Middle frontal gyrus (tissue), 1 donor: ENCODE results near the gene CLTCL1.
"Not testable (repeated sequence)": the region's sequence is repeated elsewhere in the genome, so short reads cannot be mapped to it uniquely, and the experiment has no call there.

ENCODE experiments used
- DNase-seq: peaks from one replicate; pipeline ENCODE4 v3.0.0-alpha.2; 2015; ENCODE audit warnings: low spot score; ENCODE audit errors: extremely low spot score

The CLTCL1 gene

DNA sequence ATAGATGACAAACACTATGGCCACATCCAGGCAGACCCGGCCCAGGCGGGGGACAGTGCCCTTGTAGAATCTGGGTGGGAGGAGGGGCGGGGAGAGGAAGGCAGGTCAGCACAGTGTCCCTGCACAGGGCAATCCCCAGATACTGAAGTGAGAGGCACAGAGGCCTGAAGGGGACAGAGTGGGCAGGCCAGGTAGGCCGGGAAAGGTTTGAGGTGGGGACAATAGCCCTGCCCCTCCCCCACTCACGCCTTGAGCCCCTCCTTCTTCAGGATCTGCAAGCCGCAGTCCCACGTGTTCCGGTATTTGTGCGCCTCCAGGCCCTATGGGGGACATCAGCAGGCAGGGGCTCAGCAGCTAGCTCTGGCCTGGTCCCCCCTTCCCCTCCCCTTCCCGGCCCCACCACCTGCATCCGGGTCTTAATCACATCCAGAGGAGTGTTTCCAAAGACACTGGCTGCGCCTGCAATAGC lies 115.3 kb downstream of the CLTCL1 start:
- no peak for DNase-seq

DNA sequence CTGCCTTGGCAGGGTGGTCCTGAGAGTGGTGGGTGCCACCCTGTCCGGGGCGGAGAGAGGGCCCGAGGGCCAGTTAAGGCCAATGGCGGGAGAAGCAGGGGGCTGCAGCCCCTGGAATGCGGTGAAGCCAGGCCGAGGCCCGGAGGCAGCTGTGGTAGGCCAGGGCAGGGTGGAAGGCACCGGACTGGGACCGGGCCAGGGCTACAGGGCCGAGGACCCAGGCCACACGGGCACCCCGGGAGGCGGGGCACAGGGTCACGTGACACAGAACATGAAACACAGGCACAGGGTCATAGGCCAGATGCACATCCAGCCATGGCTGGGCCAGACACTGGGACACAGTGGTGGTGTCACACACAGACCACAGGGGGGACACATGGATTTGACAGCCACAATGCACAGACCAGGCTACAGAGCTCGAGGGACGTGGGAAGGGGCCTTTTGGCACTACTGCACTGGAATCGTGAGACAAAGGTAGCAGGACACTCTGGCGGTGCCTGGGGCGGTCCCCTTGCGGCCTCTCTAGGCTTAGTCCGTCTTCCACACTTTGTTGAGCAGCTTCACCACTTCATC lies 115.8 kb downstream of the CLTCL1 start:
- no peak for DNase-seq

DNA sequence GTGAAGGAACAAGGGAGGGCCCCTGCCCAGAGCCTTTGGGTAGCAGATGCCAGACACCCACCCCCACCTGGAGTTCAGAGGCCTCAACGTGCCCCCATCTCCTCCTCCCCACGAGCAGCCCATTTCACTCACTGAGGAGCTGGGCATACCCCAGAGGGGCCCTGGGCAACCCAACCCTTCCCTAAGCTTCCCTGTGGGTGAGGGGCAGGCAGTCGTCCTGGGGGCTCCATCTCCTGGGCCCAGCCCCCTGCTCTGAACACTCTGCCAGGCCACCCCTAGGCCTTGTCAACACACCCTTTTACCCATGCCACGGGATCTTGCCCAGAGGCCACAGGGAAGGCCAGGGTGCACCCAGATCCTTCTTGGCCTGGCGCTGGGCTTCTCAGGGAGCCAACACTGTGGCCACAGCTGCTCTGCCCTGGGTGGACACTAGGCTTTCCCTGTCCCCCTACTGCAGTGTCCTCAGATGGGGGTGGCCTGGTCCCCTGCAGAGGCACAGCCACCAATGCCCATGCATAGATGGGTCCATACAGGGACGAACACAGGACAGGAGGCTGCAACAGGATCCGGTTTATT lies 116.4 kb downstream of the CLTCL1 start:
- DNase-seq: no peak

DNA sequence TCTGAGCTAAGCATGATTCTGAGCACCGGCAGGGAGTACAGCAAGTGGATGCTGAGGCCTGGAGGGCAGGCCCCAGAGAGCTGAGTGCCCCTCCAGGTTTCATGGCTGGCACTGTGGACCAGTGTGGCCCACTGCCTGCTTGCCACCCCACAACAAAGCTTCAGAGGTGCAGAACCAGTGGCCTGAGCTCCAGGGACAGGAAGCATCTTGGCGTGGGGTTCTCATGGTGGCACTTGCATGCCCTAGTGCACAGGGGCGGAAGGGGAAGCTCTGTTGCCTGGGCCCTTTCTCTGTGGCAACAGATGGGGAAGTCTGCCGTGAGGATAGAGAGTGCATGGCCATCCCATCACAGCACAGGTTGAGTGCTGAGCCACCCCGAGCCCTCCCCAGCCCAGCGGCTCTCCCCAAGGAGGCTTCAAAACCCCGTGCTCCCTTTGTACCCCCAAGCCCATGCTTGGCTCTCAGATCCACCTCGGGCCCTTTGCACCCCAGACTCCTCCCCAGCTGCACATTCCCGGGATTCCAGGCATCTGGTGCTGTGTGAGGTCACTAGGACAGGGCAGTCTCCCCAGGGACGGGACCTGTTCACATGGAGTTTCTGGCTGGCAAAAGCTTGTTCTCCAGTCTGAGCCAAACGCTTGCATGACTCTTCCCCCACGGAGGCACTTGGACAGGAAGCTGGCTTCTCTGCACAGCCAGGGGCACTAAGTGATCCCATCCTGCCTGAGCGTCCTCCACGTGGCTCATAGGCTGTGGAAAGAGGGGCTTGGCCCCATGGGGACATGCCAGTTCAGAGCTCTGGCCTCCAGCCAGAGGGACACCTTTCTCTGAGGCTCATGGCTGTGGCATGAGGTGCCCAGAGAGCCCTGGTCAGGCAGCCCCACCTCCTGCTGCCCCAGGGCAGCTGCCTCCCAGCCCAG lies 117.2 kb downstream of the CLTCL1 start:
- no peak for DNase-seq

DNA sequence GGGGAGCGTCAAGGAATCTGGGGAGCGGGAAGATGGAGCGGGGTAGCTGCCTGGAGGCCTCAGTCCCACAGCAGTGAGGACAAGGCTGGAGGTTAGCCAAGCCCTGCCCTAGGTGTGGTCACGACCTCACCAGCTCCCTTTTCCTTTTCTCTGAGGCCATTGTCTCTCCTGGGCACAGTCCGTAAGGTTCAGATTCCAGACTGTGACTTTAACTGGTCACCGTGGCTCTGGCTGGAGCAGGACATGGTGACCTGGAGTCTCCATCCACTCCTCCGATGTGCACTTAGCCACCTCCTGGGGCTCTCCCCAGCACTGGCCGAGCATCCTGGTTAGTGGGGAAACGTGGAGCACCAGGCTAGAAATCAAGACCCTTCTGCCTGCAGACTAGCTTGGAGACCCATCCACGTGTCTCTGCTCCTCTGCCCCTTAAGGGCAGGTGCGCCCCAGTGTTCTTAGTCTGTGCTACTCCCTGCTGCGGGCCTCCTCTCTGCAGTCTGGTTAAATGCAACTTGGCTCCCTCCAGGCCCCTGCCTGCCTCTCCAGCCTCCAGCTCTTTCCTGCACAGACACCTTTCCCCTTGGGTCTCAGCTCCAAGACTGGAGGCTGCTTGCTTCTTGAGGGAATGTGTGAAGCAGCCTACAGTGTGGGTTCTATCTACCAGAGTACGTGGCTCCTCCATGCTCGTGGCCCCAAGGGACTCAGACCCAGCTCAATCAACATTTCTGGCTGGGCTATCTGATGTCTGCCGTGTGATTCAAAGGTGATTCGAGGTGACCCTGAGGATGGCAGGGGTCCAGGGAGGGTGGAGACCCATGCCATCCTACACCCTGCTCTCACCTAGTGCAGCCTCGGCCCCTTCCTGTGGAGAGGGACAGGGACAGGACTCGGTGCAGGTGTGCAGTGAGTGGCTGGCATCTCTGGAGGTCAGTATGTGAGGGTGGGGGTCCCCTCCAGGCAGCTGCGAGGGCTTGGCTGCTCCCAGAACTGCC lies 118.2 kb downstream of the CLTCL1 start:
- DNase-seq: no peak

DNA sequence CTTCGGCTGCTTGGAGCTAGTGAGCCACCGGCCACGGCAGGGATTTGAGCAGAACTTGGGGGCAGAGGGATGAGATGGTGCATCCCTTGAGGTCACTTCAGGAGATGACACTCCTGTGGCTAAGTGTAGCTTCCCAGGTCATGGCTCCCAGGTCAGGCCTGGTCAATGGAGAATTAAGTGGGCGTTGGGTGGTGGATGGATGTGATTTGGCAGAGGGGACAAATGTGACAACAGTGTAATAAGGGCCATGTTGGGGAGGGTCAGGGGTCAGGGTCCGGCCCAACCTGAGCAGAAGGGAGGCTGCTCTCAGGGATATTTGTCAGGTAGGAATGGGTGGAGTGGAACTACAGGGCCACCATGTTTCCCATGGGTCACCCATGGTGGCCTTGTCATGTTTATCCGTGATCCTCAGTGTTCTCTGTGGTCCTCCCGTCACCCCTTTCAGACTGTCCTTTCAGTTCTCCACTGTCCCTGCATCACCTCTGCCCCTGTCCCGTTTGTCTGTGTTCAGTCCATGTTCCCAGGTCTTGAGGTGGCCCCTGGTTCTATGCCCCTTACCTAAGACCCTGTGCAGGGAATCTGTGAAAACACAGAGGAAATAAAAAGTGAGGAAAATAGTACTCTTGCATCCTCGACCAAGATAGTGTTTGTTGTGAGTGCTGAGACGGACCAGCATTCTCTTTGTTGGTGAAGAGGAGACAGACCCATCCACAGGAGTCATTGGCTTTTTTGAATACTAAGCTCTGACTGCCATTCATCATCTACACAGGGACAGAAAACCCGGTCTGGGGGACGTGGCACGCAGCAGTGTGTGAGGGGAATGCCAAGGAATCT lies 119.1 kb downstream of the CLTCL1 start:
- no peak for DNase-seq

DNA sequence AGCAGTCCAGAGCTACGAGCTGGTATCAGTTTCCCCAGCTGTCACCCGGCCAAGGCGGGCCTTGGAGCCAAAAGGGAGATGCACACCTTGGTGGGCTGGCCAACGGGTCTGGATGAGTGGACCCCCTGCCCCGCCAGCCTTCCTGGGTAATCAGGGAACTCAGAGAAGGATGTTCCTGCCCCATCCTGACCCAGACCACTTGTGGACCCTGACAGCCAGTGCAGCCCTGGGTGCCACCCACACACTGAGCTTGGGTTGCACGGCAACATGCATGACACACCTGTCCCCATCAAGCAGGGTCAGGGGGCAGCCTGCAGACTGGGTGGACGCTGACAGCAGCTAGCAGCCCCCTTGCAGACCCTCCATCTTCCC lies 121.6 kb downstream of the CLTCL1 start:
- DNase-seq: no peak

DNA sequence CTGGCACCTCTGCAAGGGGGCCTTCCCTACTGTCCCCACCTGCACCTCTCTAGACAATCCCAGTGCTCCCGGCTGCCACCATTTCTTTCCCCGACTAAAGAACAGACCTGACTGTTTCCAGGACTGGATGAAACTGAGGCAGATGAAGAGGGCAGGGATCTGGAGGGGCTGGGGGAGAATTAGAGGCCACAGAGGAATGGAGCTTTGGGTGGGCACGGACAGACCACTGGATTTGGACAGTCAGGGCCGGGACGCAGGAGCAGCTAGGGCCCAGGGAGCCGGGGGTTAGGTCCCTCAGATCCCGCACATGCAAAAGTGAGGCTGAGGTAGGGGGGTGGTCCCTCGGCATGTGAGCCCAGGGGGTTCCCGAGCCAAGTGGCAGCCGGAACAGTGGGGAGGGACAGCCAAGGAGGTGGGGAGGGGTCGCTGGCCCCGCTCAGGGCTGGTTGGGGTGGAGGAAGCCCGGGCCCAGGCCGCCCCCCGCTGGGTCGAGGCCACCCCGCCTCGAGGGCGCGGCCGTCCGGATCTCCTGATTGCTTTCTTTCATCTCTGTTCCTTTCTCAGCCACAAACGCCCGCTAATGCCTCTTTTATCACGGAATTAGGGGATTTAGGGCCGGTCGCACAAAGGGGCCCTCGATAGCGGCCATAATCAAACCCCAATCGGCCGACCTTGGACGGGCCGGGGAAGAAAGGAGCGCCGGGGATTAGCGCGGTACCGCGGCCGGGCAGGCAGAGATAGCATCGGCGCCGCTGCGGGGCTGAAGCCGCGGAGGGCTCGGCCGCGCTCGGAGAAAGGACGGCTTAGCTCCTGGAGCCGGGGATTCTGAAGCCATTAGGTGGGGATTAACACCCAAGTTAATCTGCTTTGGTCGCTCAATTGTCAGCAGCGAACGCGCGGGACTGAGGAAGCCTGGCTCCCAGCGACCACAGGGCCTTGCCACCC lies 122.2 kb downstream of the CLTCL1 start:
- no peak for DNase-seq

DNA sequence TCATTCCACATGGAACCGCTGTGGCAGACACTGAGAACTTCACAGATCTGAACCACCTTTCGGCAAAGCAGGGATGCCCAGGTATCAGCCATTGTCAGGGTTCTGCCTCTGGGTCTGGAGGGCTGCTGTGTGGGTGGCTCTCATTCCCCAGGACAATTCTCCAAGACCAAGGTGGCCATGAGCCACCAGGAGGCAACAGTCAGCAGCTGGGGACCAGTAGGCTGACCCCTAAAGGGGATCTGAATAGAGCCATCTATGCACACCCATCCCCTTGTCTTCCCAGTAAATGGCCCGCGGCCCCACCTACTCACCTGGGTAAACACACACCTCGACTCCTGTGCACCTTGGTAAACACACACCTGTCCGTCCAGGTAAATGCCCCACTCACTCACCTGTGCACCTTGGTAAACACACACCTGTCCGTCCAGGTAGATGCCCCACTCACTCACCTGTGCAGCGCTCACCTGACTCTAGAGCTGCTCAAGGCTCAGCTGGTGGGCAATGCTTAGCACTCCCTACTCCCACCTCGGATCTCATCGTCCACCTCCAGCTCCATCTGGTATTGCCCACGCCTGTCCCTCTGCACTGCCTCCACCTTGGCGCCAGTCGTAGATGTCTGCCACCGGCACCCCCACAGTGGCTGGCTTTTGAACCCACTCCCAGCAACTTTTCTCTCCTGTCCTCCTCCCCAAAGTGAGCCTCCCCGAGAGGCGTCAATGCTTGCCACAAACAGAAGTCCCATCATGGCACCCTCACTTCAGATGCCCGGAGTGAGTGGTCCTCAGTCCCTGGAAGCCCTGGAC lies 123.2 kb downstream of the CLTCL1 start:
- DNase-seq: no peak

DNA sequence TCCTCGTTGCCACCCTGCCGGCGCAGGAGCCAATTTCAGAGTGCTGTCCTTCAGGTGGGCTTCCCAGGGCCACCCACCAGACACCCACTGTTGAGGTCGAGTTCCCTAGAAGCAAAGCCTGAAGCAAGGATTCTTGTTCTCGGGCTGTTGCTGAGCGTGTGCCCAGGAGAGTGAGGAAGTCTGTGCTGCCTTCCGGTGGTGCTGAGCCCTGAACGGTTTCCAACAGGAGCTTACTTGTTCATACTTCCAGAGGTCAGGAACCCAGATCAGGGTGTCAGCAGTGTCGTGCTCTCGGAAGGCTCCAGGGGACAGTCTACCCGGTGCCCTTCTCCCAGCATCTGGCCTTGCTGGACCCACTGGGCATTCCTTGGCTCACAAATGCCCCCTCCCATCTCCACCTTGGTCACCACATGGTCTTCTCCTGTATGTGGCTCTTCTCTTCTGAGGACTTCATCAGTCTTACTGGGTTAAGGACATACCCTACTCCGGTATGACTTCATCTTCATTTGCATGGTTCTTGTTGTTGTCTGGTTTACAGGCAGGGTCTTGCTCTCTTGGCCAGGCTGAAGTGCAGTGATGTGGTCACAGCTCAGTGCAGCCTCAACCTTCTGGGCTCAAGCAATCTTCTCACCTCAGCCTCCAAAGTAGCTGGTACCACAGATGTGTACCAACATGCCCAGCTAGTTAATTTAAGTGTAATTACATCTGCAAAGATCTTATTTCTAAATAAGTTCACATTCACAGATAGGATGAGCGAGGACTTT lies 124.2 kb downstream of the CLTCL1 start:
- no peak for DNase-seq

DNA sequence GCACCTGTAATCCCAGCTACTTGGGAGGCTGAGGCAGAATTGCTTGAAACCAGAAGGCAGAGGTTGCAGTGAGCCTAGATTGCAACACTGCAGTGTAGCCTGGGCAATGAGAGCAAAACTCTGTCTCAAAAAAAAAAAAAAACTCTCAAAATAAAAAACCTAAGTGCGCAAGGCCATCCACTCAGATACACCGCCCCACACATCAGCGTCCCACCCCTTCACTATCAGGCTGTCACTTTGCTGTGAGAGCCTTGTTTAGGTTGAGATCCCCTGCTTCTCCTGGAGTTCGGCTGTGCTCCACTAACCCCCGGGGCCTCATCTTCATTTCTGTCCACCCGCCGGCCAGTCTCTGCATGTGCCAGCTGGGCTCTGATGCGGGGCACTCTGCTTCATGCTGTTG lies 125.1 kb downstream of the CLTCL1 start:
- no peak for DNase-seq

DNA sequence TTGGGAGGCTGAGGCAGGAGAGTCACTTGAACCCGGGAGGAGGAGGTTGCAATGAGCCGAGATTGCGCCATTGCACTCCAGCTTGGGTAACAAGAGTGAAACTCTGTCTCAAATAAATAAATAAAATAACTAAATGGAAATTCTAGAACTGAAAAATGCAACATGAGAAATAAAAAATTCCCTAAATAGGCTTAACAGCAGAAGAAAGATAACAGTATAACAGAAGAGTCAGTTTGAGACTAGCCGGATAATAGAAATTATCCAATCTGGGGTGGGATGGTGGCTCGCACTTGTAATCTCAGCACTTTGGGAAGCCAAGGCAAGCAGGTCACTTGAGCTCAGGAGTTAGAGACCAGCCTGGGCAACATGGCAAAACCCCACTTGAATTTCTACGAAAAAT lies 127.1 kb downstream of the CLTCL1 start:
- DNase-seq: no peak

DNA sequence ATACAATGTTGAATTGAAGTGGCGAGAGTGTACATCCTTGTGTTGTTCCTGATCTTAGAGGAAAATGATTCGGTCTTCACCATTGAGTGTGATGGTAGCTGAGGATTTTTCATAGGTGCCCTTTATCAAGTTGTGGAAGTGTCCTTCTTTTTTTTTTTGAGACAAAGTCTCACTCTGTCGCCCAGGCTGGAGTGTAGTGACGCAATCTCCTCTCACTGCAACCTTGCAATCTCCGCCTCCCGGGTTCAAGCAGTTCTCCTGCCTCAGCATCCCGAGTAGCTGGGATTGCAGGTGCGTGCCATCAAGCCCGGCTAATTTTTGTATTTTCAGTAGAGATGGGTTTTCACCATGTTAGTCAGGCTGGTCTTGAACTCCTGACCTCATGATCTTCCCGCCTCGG lies 132.9 kb downstream of the CLTCL1 start:
- DNase-seq: not testable (repeated sequence)

DNA sequence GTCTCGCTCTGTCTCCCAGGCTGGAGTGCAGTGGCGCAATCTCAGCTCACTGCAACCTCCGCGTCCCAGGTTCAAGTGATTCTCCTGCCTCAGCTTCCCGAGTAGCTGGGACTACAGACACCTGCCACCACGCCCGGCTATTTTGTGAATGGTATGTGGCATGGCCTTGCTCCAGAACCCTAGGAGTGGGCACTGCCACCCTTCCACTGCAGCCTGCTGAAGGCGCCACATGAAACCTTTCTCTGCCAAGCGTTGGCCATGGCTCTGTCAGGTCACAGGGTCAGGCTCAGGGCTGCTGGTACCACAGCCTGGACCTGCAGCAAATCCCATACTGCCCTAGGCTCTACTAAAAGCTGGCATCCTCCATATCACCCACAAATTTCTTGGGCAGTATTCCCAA lies 135.4 kb downstream of the CLTCL1 start:
- DNase-seq: not testable (repeated sequence)

DNA sequence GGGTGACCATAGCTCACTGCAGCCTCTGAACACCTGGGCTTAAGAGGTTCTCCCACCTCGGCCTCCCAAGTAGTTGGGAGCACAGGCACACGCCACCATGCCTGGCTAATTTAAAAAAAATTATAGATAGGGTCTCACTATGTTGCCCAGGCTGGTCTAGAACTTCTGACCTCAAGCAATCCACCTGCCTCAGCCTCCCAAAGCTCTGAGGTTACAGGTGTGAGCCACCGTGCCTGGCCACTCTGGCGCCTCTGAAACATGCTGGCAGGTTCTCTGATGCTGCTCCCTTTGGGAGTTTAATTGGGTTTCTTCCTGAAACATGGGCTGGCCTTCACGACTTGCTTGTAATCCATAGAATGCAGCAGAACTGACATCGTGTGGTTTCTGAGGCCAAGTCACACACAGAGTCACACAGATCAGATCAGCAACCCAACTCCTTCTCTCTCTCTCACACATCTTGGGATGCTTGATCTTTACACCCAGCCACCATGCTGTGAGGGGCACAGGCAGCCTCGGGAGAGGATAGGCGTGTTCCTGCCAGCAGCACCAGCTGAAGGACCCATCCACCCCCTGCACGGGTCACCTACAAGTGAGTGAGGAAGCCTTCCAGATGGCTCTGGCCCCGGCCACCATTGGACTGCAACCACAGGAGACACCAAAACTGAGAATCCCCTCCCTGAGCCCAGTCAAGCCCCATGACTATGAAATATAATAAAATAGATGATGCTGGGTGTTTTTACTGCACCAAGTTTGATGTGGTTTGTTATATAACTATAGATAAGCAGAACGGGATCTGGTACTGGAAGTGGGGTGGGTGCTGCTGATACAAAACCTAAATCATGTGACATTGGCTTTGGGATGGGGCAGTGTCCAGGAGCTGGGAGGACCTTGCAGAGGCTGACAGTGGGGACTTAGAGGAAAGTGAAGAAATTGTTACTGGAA lies 138.3 kb downstream of the CLTCL1 start:
- no peak for DNase-seq

DNA sequence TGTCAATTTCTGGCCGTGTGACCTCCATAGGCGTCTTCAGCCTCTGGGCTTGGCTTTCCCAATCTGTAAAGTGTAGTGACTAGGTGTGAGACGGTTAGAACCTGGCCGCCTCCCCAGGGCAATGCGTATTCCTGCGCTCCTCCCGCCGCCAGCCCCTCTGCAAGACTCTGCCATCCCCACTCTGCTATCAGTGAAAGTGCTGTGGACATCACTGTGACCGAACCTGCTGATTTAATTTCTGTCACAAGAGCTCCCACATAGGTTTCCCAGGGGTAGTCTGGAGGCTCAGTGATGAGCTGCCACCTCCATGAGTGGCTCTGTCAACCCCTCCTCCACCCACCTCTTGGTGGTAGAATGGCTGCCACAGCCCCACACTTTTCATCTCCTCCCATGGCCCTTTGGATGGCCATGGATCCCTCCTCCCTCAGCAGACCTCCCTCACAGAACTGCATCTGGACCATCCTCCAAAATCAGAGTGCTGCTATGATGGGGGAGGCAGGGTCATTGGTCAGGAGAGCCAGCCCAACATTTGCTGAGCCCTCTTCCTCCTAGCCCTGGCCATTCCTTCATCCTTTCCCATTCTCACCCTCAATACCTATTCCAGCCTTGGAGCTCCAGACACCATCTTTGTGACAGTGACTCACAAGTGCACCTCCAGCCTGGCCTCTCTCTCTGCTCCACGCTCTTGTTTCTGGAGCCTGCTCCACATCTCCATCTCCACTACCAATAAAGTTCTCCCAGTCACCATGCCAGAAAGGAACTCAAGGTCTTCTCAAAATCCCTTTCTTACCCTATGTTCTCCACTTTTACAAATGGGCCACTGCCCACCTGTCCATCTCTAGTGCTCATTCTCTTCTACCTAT lies 140.0 kb downstream of the CLTCL1 start:
- no peak for DNase-seq
